GM23338 (cell line): ENCODE data around the gene ASPSCR1. TPM values are rescaled to one million over a fixed set of nuclear protein-coding genes. Genes with fewer than 3 reads are reported as not detected.

ENCODE experiments used
- ATAC-seq: fragments of 200-7000 bp; cut with Tn5 transposase; 3 replicates; pipeline ENCODE4 v1.9.1; 2020
- DNase-seq: peaks from one replicate; pipeline ENCODE4 v3.0.0-alpha.2; 2015; ENCODE audit warnings: low spot score
- H2AFZ ChIP-seq: fragments of 200-600 bp; sonication (generic); 2 replicates; pipeline ENCODE4 v1.8.0; 2016; ENCODE audit warnings: antibody characterized with exemption, mild to moderate bottlenecking, moderate library complexity
- H3F3A ChIP-seq: fragments of 200-600 bp; sonication (generic); replicated peaks from 2 replicates; pipeline ENCODE4 v1.8.0; 2017; ENCODE audit warnings: antibody characterized with exemption, mixed run types, low read depth
- H3K27ac ChIP-seq: fragments of 200-600 bp; sonication (generic); 2 replicates; pipeline ENCODE4 v1.6.1; 2016; ENCODE audit warnings: low read depth
- H3K27me3 ChIP-seq: fragments of 200-600 bp; sonication (generic); 2 replicates; pipeline ENCODE4 v1.8.0; 2016; ENCODE audit warnings: mild to moderate bottlenecking, mixed run types, moderate library complexity; ENCODE audit not compliant: insufficient read depth
- H3K36me3 ChIP-seq: fragments of 200-600 bp; sonication (generic); 2 replicates; pipeline ENCODE4 v1.8.0; 2016; ENCODE audit warnings: mild to moderate bottlenecking; ENCODE audit not compliant: insufficient read depth
- H3K4me1 ChIP-seq: fragments of 200-600 bp; sonication (generic); 2 replicates; pipeline ENCODE4 v1.8.0; 2016; ENCODE audit warnings: mild to moderate bottlenecking, moderate library complexity; ENCODE audit not compliant: insufficient read depth
- H3K4me2 ChIP-seq: fragments of 200-600 bp; sonication (generic); 2 replicates; pipeline ENCODE4 v1.7.1; 2017; ENCODE audit warnings: mixed run types
- H3K4me3 ChIP-seq: fragments of 200-600 bp; sonication (generic); 2 replicates; pipeline ENCODE4 v1.6.1; 2016; ENCODE audit warnings: mixed run types
- H3K79me2 ChIP-seq: fragments of 200-600 bp; sonication (generic); replicated peaks from 2 replicates; pipeline ENCODE4 v1.8.0; 2017; ENCODE audit warnings: mild to moderate bottlenecking; ENCODE audit not compliant: insufficient read depth
- H3K9me2 ChIP-seq: fragments of 200-600 bp; sonication (generic); 2 replicates; pipeline ENCODE4 v1.8.0; 2017; ENCODE audit not compliant: insufficient read depth
- H4K20me1 ChIP-seq: fragments of 200-600 bp; sonication (generic); replicated peaks from 2 replicates; pipeline ENCODE4 v1.8.0; 2017; ENCODE audit warnings: mild to moderate bottlenecking; ENCODE audit not compliant: insufficient read depth
- H3K27ac Mint-ChIP-seq: 2 replicates; pipeline ENCODE4 v1.8.0; 2020; ENCODE audit warnings: inconsistent platforms, mild to moderate bottlenecking, moderate library complexity, mixed read lengths
- H3K27me3 Mint-ChIP-seq: 3 replicates; pipeline ENCODE4 v1.8.0; 2022; ENCODE audit warnings: low read depth, mild to moderate bottlenecking, moderate library complexity, mixed read lengths, inconsistent platforms; ENCODE audit not compliant: insufficient read depth, poor library complexity
- H3K36me3 Mint-ChIP-seq: 3 replicates; pipeline ENCODE4 v1.8.0; 2021; ENCODE audit warnings: low read depth, mild to moderate bottlenecking, inconsistent platforms, moderate library complexity, mixed read lengths
- H3K4me1 Mint-ChIP-seq: 3 replicates; pipeline ENCODE4 v1.8.0; 2020; ENCODE audit warnings: mild to moderate bottlenecking, inconsistent platforms, mixed read lengths
- H3K4me3 Mint-ChIP-seq: 3 replicates; pipeline ENCODE4 v1.8.0; 2021; ENCODE audit warnings: moderate library complexity, mild to moderate bottlenecking, inconsistent platforms, mixed read lengths
- H3K9me3 Mint-ChIP-seq: 3 replicates; pipeline ENCODE4 v1.8.0; 2020; ENCODE audit warnings: moderate library complexity, mild to moderate bottlenecking, inconsistent platforms, mixed read lengths
- EZH2 ChIP-seq: fragments of 200-600 bp; sonication (generic); IDR thresholded peaks from one replicate; pipeline ENCODE4 v1.8.0; 2017; ENCODE audit warnings: antibody characterized with exemption, mild to moderate bottlenecking, low read depth; ENCODE audit not compliant: unreplicated experiment
- EZH2phosphoT487 ChIP-seq: fragments of 200-600 bp; sonication (generic); IDR thresholded peaks from one replicate; pipeline ENCODE4 v1.8.1; 2018; ENCODE audit warnings: antibody characterized with exemption; ENCODE audit not compliant: unreplicated experiment
- NANOG ChIP-seq: IDR thresholded peaks from 2 replicates; pipeline ENCODE4 v1.6.1; 2016; ENCODE audit warnings: antibody characterized with exemption, borderline replicate concordance
- POLR2AphosphoS5 ChIP-seq: IDR thresholded peaks from 2 replicates; pipeline ENCODE4 v1.6.1; 2016; ENCODE audit warnings: antibody characterized with exemption, low read depth
- STAT1 ChIP-seq: IDR thresholded peaks from one replicate; pipeline ENCODE4 v1.6.1; 2016; ENCODE audit warnings: antibody characterized with exemption; ENCODE audit not compliant: unreplicated experiment
- ZNF114 ChIP-seq: fragments of 250-450 bp; sonication (Bioruptor Pico); IDR thresholded peaks from 2 replicates; pipeline ENCODE4 v1.5.0; 2020; ENCODE audit warnings: mild to moderate bottlenecking, moderate library complexity
- polyA plus RNA-seq: library from polyadenylated mRNA; unstranded; fragments of >200 nt; fragmentation: Nextera tagmentation; extraction: Ambion mirVana; gene quantifications from 2 replicates; pipeline ENCODE4 v1.2.1, GENCODE V29; 2016
- total RNA-seq: library from RNA; depleted of rRNA; stranded (reverse); fragments of >200 nt; shearing (Covaris generic); gene quantifications from 2 replicates; pipeline ENCODE4 v1.2.3, GENCODE V29; 2014
- TF ChIP-seq, protein P1 (sequence below): IDR thresholded peaks from 2 replicates; pipeline ENCODE4 v1.6.1; 2016; ENCODE audit warnings: antibody characterized with exemption
- TF ChIP-seq, protein P2 (sequence below), 2 experiments: fragments of 200-600 bp in 1 of 2; sonication (generic) in 1 of 2; conservative IDR thresholded peaks; 2 replicates each; pipeline versions ENCODE4 v1.5.1 to v1.6.1; 2016 to 2017; ENCODE audit warnings: antibody characterized with exemption in 2 of 2, low read depth in 2 of 2, mild to moderate bottlenecking in 2 of 2, moderate library complexity in 1 of 2

The ASPSCR1 gene
- total and polyA plus RNA-seq, 2 experiments from 2014 or later = 44.2 to 46.9 TPM

GRCh38 chr17:82009413-82009812, 32.0 kb downstream of the ASPSCR1 start (continued):
- TF ChIP-seq, protein P1, sequence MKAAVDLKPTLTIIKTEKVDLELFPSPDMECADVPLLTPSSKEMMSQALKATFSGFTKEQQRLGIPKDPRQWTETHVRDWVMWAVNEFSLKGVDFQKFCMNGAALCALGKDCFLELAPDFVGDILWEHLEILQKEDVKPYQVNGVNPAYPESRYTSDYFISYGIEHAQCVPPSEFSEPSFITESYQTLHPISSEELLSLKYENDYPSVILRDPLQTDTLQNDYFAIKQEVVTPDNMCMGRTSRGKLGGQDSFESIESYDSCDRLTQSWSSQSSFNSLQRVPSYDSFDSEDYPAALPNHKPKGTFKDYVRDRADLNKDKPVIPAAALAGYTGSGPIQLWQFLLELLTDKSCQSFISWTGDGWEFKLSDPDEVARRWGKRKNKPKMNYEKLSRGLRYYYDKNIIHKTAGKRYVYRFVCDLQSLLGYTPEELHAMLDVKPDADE = no peak
- TF ChIP-seq STAT1 = no peak
- TF ChIP-seq, protein P2, sequence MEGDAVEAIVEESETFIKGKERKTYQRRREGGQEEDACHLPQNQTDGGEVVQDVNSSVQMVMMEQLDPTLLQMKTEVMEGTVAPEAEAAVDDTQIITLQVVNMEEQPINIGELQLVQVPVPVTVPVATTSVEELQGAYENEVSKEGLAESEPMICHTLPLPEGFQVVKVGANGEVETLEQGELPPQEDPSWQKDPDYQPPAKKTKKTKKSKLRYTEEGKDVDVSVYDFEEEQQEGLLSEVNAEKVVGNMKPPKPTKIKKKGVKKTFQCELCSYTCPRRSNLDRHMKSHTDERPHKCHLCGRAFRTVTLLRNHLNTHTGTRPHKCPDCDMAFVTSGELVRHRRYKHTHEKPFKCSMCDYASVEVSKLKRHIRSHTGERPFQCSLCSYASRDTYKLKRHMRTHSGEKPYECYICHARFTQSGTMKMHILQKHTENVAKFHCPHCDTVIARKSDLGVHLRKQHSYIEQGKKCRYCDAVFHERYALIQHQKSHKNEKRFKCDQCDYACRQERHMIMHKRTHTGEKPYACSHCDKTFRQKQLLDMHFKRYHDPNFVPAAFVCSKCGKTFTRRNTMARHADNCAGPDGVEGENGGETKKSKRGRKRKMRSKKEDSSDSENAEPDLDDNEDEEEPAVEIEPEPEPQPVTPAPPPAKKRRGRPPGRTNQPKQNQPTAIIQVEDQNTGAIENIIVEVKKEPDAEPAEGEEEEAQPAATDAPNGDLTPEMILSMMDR (conservative IDR thresholded peaks at IDR 0.05; ENCODE audit: low read depth in 2 of 2) = no peak

- Histone ChIP-seq H3F3A (no peaks in the 10 kb centered on the region), H3K27ac (no peak overlapping the region), H2AFZ (no peak overlapping the region), H3K4me3 (no peak overlapping the region), H3K36me3 (no peaks in the 10 kb centered on the region), H3K9me2 (no peaks in the 10 kb centered on the region), H3K4me2 (no peak overlapping the region), H3K4me1 (no peaks in the 10 kb centered on the region), H3K79me2 (no peaks in the 10 kb centered on the region), H4K20me1 (no peaks in the 10 kb centered on the region), H3K27me3 (no peaks in the 10 kb centered on the region)
- no peak for DNase-seq
- H3K9me3 Mint-ChIP-seq = no peaks in the 10 kb centered on the region
- no peak overlapping the region for H3K27ac Mint-ChIP-seq
- no peak for ATAC-seq
- H3K36me3 Mint-ChIP-seq = no peaks in the 10 kb centered on the region
- no peak overlapping the region for H3K4me3 Mint-ChIP-seq
- peaks cover 7% of the 10 kb centered on the region for H3K27me3 Mint-ChIP-seq
- TF ChIP-seq EZH2 (no peak), ZNF114 (CRISPR knock-in tag) (no peak), NANOG (no peak), POLR2AphosphoS5 (no peak)
- TF ChIP-seq, protein P1 = no peak
- H3K4me1 Mint-ChIP-seq = no peaks in the 10 kb centered on the region
These were observed 33.4 kb downstream of the ASPSCR1 start for GRCh38 chr17:82010575-82011525.

GRCh38 chr17:82011617-82012187, 34.3 kb downstream of the ASPSCR1 start:
- Histone ChIP-seq H3F3A (no peaks in the 10 kb centered on the region), H3K9me2 (no peaks in the 10 kb centered on the region), H3K79me2 (no peaks in the 10 kb centered on the region), H3K27ac (no peak overlapping the region), H3K27me3 (no peaks in the 10 kb centered on the region), H2AFZ (no peak overlapping the region), H3K4me1 (no peaks in the 10 kb centered on the region), H3K36me3 (no peaks in the 10 kb centered on the region), H3K4me3 (no peak overlapping the region), H3K4me2 (no peak overlapping the region), H4K20me1 (no peaks in the 10 kb centered on the region)
- Mint-ChIP-seq H3K4me3 (no peak overlapping the region), H3K4me1 (no peaks in the 10 kb centered on the region), H3K27ac (no peak overlapping the region), H3K9me3 (no peaks in the 10 kb centered on the region), H3K27me3 (peaks cover 4% of the 10 kb centered on the region), H3K36me3 (no peaks in the 10 kb centered on the region)
- ATAC-seq (no peak), DNase-seq (no peak)
- TF ChIP-seq EZH2 (no peak), NANOG (no peak), EZH2phosphoT487 (no peak), STAT1 (no peak)
- TF ChIP-seq, protein P1 = no peak
- TF ChIP-seq, protein P2 (conservative IDR thresholded peaks at IDR 0.05; ENCODE audit: low read depth in 2 of 2) = no peak
